Stimulated activated CD8-positive, alpha-beta memory T cell treated with anti-CD3 and anti-CD28 coated beads, Interleukin-12 subunit alpha, Interleukin-12 subunit beta, amount 100 ng/mL, for 1 hour (primary cell): ENCODE data around the gene ELOVL6.
"Not testable (repeated sequence)": the region's sequence is repeated elsewhere in the genome, so short reads cannot be mapped to it uniquely, and the experiment has no call there.

ENCODE experiments used
- DNase-seq: peaks from one replicate; pipeline ENCODE4 v3.0.0-alpha.2; 2020; ENCODE audit warnings: low read depth

Gene ELOVL6

GRCh38 chr4:110157580-110157979, 40.8 kb downstream of the ELOVL6 start:
- DNase-seq: no peak

GRCh38 chr4:110157166-110157565, 41.2 kb downstream of the ELOVL6 start:
- DNase-seq: not testable (repeated sequence)

DNA sequence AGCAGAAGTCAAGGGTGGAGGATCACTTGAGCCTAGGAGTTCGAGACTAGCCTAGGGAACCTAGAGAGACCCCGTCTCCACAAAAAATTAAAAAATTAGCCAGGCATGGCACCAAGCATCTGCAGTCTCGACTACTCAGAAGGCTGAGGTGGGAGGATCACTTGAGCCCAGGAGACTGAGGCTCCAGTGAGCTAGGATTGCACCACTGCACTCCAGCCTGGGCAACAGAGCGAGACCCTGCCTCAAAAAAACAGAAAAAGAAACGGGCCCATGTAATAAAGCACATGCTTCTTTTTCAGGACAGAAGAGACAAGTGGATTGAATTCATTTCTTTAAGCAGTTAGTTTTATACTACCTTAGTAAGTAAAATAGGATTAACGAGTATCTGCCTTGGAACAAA, 42.0 kb downstream of the ELOVL6 start:
- DNase-seq: no peak

- no peak for DNase-seq
Observed at GRCh38 chr4:110155654-110156053, 42.8 kb downstream of the ELOVL6 start.

DNA sequence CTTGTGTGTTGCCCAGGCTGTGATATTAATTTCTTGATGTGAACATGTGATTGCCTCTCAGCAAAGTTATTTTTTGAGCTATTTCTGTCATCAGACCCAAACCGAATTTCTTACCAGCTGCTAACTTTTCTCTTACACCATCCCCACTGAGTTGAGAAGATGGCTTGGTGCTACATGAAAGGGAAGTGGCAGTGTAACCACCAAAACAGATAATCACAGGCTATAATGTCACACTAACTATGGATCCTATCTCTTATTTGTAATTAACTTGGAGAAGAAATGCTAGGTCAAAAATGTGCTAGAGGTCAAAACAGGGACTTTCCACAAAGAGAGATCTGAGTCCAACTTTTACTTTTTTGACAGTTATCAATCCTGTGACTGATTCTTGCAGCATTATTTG, 43.8 kb downstream of the ELOVL6 start:
- DNase-seq: no peak

- DNase-seq: no peak
Observed at GRCh38 chr4:110152386-110152785, 46.0 kb downstream of the ELOVL6 start.

DNA sequence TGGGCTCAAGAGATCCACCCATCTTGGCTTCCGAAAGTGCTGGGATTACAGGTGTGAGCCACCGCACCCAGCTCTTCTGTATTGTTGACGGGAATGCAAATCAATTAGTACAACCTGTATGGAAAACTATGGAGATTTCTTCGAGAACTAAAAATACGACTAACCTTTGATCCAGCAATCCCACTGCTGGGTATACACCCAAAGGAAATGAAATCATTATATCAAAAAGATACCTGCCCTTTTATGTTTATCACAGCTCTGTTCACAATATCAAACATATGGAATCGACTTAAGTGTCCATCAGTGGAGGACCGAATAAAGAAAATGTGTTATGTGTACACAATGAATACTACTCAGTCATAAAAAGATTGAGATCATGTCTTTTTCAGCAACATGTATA, 49.3 kb downstream of the ELOVL6 start:
- DNase-seq: no peak

- DNase-seq: no peak
Observed at GRCh38 chr4:110142461-110142860, 56.0 kb downstream of the ELOVL6 start.

DNA sequence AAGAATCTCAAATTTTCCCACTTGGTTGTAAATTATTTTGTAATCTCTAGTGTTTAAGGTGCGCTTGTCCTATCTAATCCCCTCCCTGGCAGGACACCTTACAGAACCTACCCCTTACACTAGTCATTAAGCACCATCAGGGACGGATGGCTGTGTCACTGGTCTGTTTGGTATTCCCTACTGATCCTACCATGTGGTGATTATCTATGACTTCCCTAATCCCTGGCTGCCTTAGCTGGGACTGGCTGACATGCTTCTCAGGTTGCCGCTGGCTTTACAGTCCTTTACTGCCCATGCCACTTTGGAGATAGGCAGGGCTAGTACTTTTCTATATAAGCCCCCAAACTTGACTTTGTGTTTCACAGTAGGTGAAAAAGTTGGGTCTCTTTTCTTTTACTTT, 58.6 kb downstream of the ELOVL6 start:
- DNase-seq: no peak

DNA sequence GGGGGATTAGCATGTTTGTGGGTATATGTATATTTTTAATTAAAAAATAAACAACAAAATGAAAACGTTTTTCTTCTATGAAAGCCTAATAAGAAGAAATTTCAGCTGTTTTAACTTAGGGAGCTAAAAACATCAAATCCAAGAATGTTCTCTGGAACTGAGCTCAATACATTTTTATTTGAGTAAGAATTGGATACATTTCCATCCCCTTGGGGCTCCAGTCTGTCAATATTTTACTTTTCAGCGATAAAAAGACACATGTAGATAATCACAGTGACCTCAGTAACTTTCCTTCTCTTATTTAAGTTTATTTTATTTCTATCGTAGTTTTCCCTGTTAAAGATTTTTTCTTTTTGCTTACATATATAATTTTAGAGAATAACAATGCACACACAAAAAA, 59.3 kb downstream of the ELOVL6 start:
- no peak for DNase-seq

DNA sequence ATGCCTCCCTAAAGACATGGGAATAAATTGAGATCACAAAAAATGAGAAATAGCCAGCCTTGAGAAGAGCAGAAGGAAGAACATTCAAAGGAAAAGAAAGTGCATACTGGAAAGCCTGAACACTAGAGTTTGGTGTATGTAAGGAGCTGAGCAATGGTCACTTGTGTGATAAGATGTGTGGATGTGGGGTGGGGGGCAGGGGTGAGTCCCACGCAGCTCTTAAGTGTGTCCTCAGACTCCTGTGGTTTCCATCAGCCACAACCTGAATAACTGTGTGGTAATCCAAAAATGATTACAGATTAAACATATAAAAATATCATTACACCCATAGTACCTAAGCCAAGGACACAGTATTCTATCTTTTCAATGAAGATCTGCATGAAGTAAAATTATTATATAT, 59.9 kb downstream of the ELOVL6 start:
- DNase-seq: no peak

DNA sequence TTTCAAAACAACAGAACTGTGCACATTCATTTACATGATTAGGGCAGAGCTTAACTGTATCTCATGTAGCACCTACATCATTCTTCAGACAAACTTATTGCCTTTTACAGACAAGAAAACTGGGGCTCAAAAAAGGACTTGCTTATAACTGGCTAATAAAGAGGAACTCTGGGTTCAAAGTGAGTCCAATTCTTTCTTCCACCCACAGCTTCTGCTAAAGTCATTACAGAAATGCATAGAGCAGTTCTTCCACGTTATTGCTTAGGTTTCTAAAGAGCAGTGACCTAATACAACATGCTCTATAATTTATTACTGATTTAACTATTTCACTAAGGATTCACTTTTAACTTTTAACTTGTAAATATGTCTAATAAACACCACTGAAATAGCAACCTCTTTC, 60.6 kb downstream of the ELOVL6 start:
- no peak for DNase-seq

GRCh38 chr4:110135523-110135922, 62.9 kb downstream of the ELOVL6 start:
- no peak for DNase-seq

DNA sequence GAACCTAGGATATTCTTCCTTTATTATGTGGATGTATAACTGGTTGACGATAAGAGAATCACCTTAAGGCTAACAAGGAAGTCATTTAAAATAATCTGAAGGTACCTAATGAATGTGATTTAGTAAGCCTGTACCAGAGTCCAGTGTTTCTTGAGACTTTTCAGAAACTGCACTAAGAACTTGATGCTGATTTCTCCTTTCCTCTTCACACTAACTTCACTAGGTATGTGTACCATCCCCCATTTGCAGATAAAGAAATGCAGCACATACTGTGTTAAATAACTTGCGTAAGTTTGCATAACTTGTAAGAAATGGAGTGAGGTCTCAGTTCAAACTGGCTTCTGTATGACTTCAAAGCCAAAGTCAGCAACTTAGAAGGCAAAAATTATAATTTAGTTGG, 63.3 kb downstream of the ELOVL6 start:
- no peak for DNase-seq

GRCh38 chr4:110134269-110134869, 64.0 kb downstream of the ELOVL6 start:
- DNase-seq: no peak

- DNase-seq: no peak
Observed at GRCh38 chr4:110132816-110133719, 65.3 kb downstream of the ELOVL6 start.

GRCh38 chr4:110131916-110132315, 66.5 kb downstream of the ELOVL6 start:
- DNase-seq: no peak

DNA sequence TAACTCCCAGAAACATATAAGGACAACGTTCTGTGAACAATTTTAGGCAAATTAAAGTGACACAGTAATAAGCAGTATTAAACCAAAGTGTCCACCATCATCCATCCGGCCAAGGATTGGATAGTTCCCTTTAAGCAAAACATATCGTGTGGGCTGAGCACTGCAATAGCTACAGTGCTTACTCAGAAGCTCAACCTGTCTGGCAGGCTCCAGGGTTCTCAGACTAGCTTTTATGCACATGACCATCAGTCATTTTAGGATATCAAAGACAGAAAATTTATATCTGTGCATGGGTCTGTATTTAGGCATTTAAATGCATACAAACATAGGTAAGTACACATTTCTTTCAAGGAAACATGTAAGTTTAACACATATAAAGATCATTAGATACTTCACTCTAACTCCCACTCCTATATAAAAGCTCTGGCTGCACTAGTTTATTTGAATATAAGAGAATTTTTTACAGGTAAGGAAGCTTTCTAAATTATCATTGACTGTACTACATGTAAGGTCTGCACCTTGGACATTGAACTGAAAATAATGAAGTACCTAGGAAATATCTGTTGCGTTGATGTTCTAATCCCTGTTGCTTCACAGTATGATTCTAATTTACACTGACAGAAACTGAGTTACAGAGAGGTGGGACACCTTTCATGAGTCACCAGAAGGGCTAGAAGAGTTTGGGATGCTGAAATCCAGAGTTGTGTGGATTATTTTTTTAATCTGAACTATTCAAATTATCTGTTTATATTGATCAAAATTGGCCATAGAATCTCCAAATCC, 67.6 kb downstream of the ELOVL6 start:
- DNase-seq: no peak

GRCh38 chr4:110129544-110129943, 68.9 kb downstream of the ELOVL6 start:
- DNase-seq: no peak

DNA sequence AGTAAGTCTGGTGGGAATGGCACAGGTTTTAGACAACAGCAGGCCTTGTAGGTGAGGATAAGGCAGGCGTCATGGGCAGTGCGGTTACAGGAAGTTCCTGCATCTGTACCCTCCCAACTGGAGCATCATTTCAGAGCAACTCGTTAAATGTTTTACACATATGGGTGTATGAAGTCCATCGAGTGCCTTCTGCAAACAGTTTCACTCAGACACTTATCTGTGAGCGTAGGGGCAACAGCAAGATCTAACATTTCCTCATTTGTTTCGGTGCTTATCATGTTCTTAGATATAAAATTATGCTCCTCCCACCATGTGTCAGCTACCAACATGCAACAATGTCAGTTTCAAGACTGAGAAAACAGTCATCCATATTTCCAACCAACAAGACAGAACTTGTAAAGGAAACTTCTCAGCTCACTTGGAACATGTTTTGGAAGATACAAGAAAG, 69.9 kb downstream of the ELOVL6 start:
- DNase-seq: no peak

DNA sequence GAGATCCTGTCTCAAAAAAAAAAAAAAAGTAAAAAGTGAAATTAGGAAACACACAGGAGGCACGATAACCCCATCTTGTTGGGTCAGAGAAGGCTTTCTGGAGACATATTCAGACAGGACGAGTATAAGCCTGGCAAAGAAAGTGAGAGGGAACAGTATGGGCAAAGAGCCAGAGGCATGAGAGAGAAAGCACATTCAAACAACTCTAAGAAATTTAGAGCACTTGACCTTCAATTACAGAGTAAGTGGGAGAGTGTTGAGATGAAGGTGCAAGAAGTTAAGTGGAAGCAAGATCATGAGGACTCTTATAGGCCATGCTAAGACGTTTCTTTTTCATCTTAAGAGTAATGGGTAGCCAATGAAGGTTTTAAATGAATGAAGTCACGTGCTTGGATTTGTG, 70.4 kb downstream of the ELOVL6 start:
- DNase-seq: no peak

GRCh38 chr4:110124711-110125110, 73.7 kb downstream of the ELOVL6 start:
- no peak for DNase-seq

- DNase-seq: no peak
Observed at GRCh38 chr4:110122201-110122600, 76.2 kb downstream of the ELOVL6 start.
